GM12865 (cell line): ENCODE measurements around the gene KRT2.
"Not testable (repeated sequence)": the region's sequence is repeated elsewhere in the genome, so short reads cannot be mapped to it uniquely, and the experiment has no call there.

ENCODE experiments used
- DNase-seq: peaks from one replicate; pipeline ENCODE4 v3.0.0; 2010; ENCODE audit warnings: low read depth
- H3K4me3 ChIP-seq: 2 replicates; pipeline ENCODE4 v1.5.1; 2011; ENCODE audit warnings: mild to moderate bottlenecking, low read depth, low read length, control low read depth
- CTCF ChIP-seq: IDR thresholded peaks from 2 replicates; pipeline ENCODE4 v1.5.1; 2011; ENCODE audit warnings: low read length, control low read depth, low read depth, inconsistent platforms; ENCODE audit not compliant: insufficient read depth; ENCODE audit errors: missing control alignments

The KRT2 gene

GRCh38 chr12:52675301-52675701 is 23.3 kb upstream of the KRT2 start:
- H3K4me3 ChIP-seq, result no peak overlapping the region
- no peak for TF ChIP-seq CTCF
- DNase-seq, result no peak

- no peak for DNase-seq
- H3K4me3 ChIP-seq, result no peak overlapping the region
- TF ChIP-seq CTCF, result no peak
Measured at GRCh38 chr12:52674433-52674775, 22.4 kb upstream of the KRT2 start.

- H3K4me3 ChIP-seq, result no peak overlapping the region
- DNase-seq, result no peak
- no peak for TF ChIP-seq CTCF
Measured at GRCh38 chr12:52673713-52674432, 21.9 kb upstream of the KRT2 start.

- no peak overlapping the region for H3K4me3 ChIP-seq
- no peak for TF ChIP-seq CTCF
- no peak for DNase-seq
Measured at GRCh38 chr12:52673217-52673616, 21.2 kb upstream of the KRT2 start.

- TF ChIP-seq CTCF, result no peak
- H3K4me3 ChIP-seq, result no peak overlapping the region
- DNase-seq, result no peak
Measured at GRCh38 chr12:52672321-52672933, 20.4 kb upstream of the KRT2 start.

- no peak overlapping the region for H3K4me3 ChIP-seq
- no peak for TF ChIP-seq CTCF
- DNase-seq, result no peak
Measured at GRCh38 chr12:52670961-52671360, 18.9 kb upstream of the KRT2 start.

GRCh38 chr12:52670506-52670905 is 18.5 kb upstream of the KRT2 start:
- DNase-seq, result no peak
- H3K4me3 ChIP-seq, result no peak overlapping the region
- TF ChIP-seq CTCF, result no peak

GRCh38 chr12:52669941-52670340 is 17.9 kb upstream of the KRT2 start:
- not testable (repeated sequence) for H3K4me3 ChIP-seq, DNase-seq
